Gastrocnemius medialis (tissue), 4 donors: ENCODE results near the gene REL. TPM values are rescaled to one million over a fixed set of nuclear protein-coding genes. Genes with fewer than 3 reads are reported as not detected.

Source experiments
- ATAC-seq, 2 donors: fragments of 150-250 bp; one replicate each; pipeline ENCODE4 v1.9.1; 2016
- DNase-seq, 2 donors: peaks; one replicate each; pipeline ENCODE4 v3.0.0-alpha.2; 2019
- H3K27ac ChIP-seq, 4 donors: fragments of 200-600 bp; sonication (generic); 1 replicate in 1 of 4; 2 replicates in 3 of 4; pipeline ENCODE4 v1.5.1; 2016 to 2018; ENCODE audit warnings: mild to moderate bottlenecking in 2 of 4, moderate library complexity in 1 of 4
- H3K27me3 ChIP-seq, 3 donors: fragments of 200-600 bp; sonication (generic) in 2 of 3; 1 replicate in 1 of 3; 2 replicates in 2 of 3; pipeline versions ENCODE4 v1.5.1 to v1.6.0; 2016 to 2019; ENCODE audit warnings: mild to moderate bottlenecking in 1 of 3, moderate library complexity in 1 of 3
- H3K36me3 ChIP-seq, 2 donors: fragments of 200-600 bp; sonication (generic) in 1 of 2; one replicate each; pipeline ENCODE4 v1.5.1; 2017 to 2018
- H3K4me1 ChIP-seq, 2 donors: fragments of 200-600 bp; sonication (generic) in 1 of 2; one replicate each; pipeline ENCODE4 v1.5.1; 2016 to 2017; ENCODE audit warnings: mild to moderate bottlenecking in 2 of 2
- H3K4me3 ChIP-seq, 4 donors: fragments of 200-600 bp; sonication (generic) in 3 of 4; 1 replicate in 1 of 4; 2 replicates in 3 of 4; pipeline ENCODE4 v1.5.1; 2016 to 2019; ENCODE audit warnings: mild to moderate bottlenecking in 2 of 4
- H3K9me3 ChIP-seq, 3 donors: fragments of 200-600 bp; sonication (generic) in 2 of 3; 1 replicate in 1 of 3; 2 replicates in 2 of 3; pipeline ENCODE4 v1.5.1; 2016 to 2019
- CTCF ChIP-seq, 5 experiments: fragments of 450-650 bp in 3 of 5; fragments of 200-600 bp in 2 of 5; sonication (generic) in 2 of 5; IDR thresholded peaks in 4 of 5; conservative IDR thresholded peaks in 1 of 5; 1 replicate in 4 of 5; 2 replicates in 1 of 5; pipeline ENCODE4 v1.5.1; 2016 to 2019; ENCODE audit warnings: antibody characterized with exemption in 5 of 5, mild to moderate bottlenecking in 3 of 5, moderate library complexity in 3 of 5
- POLR2A ChIP-seq, 2 donors: fragments of 450-650 bp; IDR thresholded peaks; one replicate each; pipeline ENCODE4 v1.6.1; 2017; ENCODE audit warnings: antibody characterized with exemption in 2 of 2, mild to moderate bottlenecking in 2 of 2, moderate library complexity in 2 of 2
- in situ Hi-C, 4 donors: fragments of 200-750 bp; cut with MboI; loops; one replicate each; pipeline versions ENCODE4 v1.15.0 to v1.8.0; 2017; ENCODE audit warnings: low sequenced_read_pairs in 4 of 4
- intact Hi-C: fragments of 100-400 bp; cut with DNase I; formaldehyde crosslinking; loops from one replicate; pipeline ENCODE4 v1.15.1; 2023; ENCODE audit warnings: low total_unique reads
- total RNA-seq, 4 donors: library from RNA; depleted of rRNA; stranded (reverse); fragments of >200 nt; gene quantifications; one replicate each; pipeline versions ENCODE4 v1.1.0 to v1.2.3, GENCODE V29; 2016

REL gene
- total RNA-seq, 4 donors from 2014 or later, result 4.2 to 7.6 (median 5.4) TPM

- Histone ChIP-seq H3K4me1 (no peaks in the 10 kb centered on the region), H3K4me3 (no peak overlapping the region), H3K27ac (no peak overlapping the region), H3K36me3 (peaks cover 0 to 4% of the 10 kb centered on the region in 2 donors), H3K27me3 (no peaks in the 10 kb centered on the region), H3K9me3 (no peaks in the 10 kb centered on the region)
- DNase-seq (no peak), ATAC-seq (no peak)
- in situ Hi-C loops, result no loop called here
- intact Hi-C loops, result no loop called here
- no peak for TF ChIP-seq CTCF (IDR thresholded peaks at IDR 0.05 in 4 of 5, conservative IDR thresholded peaks at IDR 0.05 in 1 of 5)
- TF ChIP-seq POLR2A (IDR thresholded peaks at IDR 0.05), result no peak
Observed at GRCh38 chr2:60960706-60961105, 79.3 kb downstream of the REL start.

- ATAC-seq, result no peak
Observed at GRCh38 chr2:60961457-60961856, 80.1 kb downstream of the REL start.

GRCh38 chr2:60962528-60962927 lies 81.2 kb downstream of the REL start:
- in situ Hi-C loops, result no loop called here
- H3K4me3 ChIP-seq, result no peak overlapping the region
- DNase-seq (no peak), ATAC-seq (no peak)
- no peaks in the 10 kb centered on the region for H3K27me3 ChIP-seq
- H3K27ac ChIP-seq, result no peak overlapping the region
- TF ChIP-seq POLR2A (IDR thresholded peaks at IDR 0.05) (no peak), CTCF (IDR thresholded peaks at IDR 0.05 in 4 of 5, conservative IDR thresholded peaks at IDR 0.05 in 1 of 5) (no peak)
- H3K4me1 ChIP-seq, result no peaks in the 10 kb centered on the region
- intact Hi-C loops, result no loop called here
- peaks cover 0 to 4% of the 10 kb centered on the region in 2 donors for H3K36me3 ChIP-seq
- no peaks in the 10 kb centered on the region for H3K9me3 ChIP-seq

More at GRCh38 chr2:60961457-60961856, 80.1 kb downstream of the REL start:
- Histone ChIP-seq H3K9me3 (no peaks in the 10 kb centered on the region), H3K4me1 (no peaks in the 10 kb centered on the region), H3K27ac (no peak overlapping the region), H3K27me3 (no peaks in the 10 kb centered on the region), H3K36me3 (peaks cover 0 to 4% of the 10 kb centered on the region in 2 donors), H3K4me3 (no peak overlapping the region)
- DNase-seq, result no peak
- no peak for TF ChIP-seq CTCF (IDR thresholded peaks at IDR 0.05 in 4 of 5, conservative IDR thresholded peaks at IDR 0.05 in 1 of 5)
- no peak for TF ChIP-seq POLR2A (IDR thresholded peaks at IDR 0.05)
- in situ Hi-C loops, result no loop called here
- intact Hi-C loops, result no loop called here

- H3K36me3 ChIP-seq, result peaks cover 0 to 4% of the 10 kb centered on the region in 2 donors
- no peak for DNase-seq
- H3K4me1 ChIP-seq, result no peaks in the 10 kb centered on the region
- TF ChIP-seq POLR2A (IDR thresholded peaks at IDR 0.05) (no peak), CTCF (IDR thresholded peaks at IDR 0.05 in 4 of 5, conservative IDR thresholded peaks at IDR 0.05 in 1 of 5) (no peak)
- no peaks in the 10 kb centered on the region for H3K27me3 ChIP-seq
- in situ Hi-C loops, result no loop called here
- H3K9me3 ChIP-seq, result no peaks in the 10 kb centered on the region
- no peak for ATAC-seq
- intact Hi-C loops, result no loop called here
- no peak overlapping the region for H3K4me3 ChIP-seq
- no peak overlapping the region for H3K27ac ChIP-seq
Observed at GRCh38 chr2:60963190-60963589, 81.8 kb downstream of the REL start.
